GF-D8 (cell line): ENCODE measurements around the gene DENR.
"Not testable (repeated sequence)": the region's sequence is repeated elsewhere in the genome, so short reads cannot be mapped to it uniquely, and the experiment has no call there.

Experiments used
- DNase-seq: peaks from one replicate; lab custom pipeline; 2025; lab: John Stamatoyannopoulos, UW

DENR gene

GRCh38 chr12:122752464-122753318, at the start of gene DENR:
TSS of gene DENR (plus strand) at chr12:122752824. CDS start at chr12:122753702, 878 bp downstream.
- peak; percentile 86 for DNase-seq

- peak; percentile 29 for DNase-seq
These were observed 49.6 kb upstream of the DENR start, which contains the start of gene HCAR2 for GRCh38 chr12:122702890-122703611. TSS of gene HCAR2 (minus strand) at chr12:122703357. CDS start at chr12:122703283, 74 bp downstream.

- DNase-seq, result not testable (repeated sequence)
These were observed 48.8 kb upstream of the DENR start for GRCh38 chr12:122703841-122704240.

- DNase-seq, result not testable (repeated sequence)
These were observed 43.3 kb upstream of the DENR start for GRCh38 chr12:122709287-122709686.

GRCh38 chr12:122710341-122710740, 42.3 kb upstream of the DENR start:
- DNase-seq, result not testable (repeated sequence)

GRCh38 chr12:122711266-122711665, 41.4 kb upstream of the DENR start:
- peak; percentile 12 for DNase-seq

GRCh38 chr12:122713491-122714188, 39.0 kb upstream of the DENR start:
- DNase-seq, result not testable (repeated sequence)

GRCh38 chr12:122715211-122715610, 37.4 kb upstream of the DENR start:
- DNase-seq, result not testable (repeated sequence)

- peak; percentile 2 for DNase-seq
These were observed 36.0 kb upstream of the DENR start, which contains the start of gene HCAR3 for GRCh38 chr12:122716658-122717057. TSS of gene HCAR3 (minus strand) at chr12:122716811. CDS start at chr12:122716737, 74 bp downstream.

- no peak for DNase-seq
These were observed 31.5 kb upstream of the DENR start for GRCh38 chr12:122721057-122721545.

GRCh38 chr12:122722387-122722786, 30.2 kb upstream of the DENR start:
- no peak for DNase-seq

- DNase-seq, result no peak
These were observed 27.9 kb upstream of the DENR start for GRCh38 chr12:122724641-122725243.

GRCh38 chr12:122725452-122726079, 27.1 kb upstream of the DENR start:
- DNase-seq, result no peak

- DNase-seq, result peak; percentile 73
These were observed 26.5 kb upstream of the DENR start for GRCh38 chr12:122726080-122726558.

- no peak for DNase-seq
These were observed 22.9 kb upstream of the DENR start for GRCh38 chr12:122729583-122730214.

- DNase-seq, result no peak
These were observed 22.2 kb upstream of the DENR start, which contains the start of gene HCAR1 for GRCh38 chr12:122730215-122731014. TSS of gene HCAR1 (minus strand) at chr12:122730844. CDS start at chr12:122730339, 505 bp downstream.

- DNase-seq, result no peak
These were observed 20.5 kb upstream of the DENR start for GRCh38 chr12:122732170-122732569.

- no peak for DNase-seq
These were observed 20.0 kb upstream of the DENR start for GRCh38 chr12:122732611-122733010.

GRCh38 chr12:122738571-122738970, 14.1 kb upstream of the DENR start:
- peak; percentile 31 for DNase-seq
